ENCODE results near the gene PANK2.

The PANK2 gene

DNA sequence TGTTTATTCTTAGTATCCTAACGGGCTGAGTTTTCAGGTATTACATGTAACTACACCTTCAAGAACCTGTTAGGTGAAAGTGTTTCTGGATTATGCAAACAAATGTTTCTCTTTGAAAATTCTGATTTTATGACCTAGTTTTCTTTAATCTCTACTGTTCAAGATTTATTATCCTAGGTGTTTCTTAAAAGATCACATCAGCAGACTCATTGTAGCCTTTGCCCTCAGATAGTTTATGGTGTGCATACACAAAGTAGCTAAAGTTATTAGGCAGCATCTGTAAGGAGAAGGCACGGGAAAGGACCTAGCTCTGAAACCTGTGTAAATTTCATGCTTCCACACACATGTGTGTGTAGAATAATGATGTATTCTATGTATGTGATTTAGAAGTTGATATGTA is 21.7 kb downstream of the PANK2 start:
- Mint-ChIP-seq H3K9me3 (no peaks in the 10 kb centered on the region), H3K27me3 (no peaks in the 10 kb centered on the region), H3K4me3 (no peak overlapping the region), H3K36me3 (ENCODE audit: insufficient read depth) (peaks cover 82% of the 10 kb centered on the region), H3K4me1 (peaks cover 45% of the 10 kb centered on the region), H3K27ac (ENCODE audit: low read depth) (no peak overlapping the region)
- ATAC-seq (replicated peaks; ENCODE audit: extremely low read depth, poor library complexity, severe bottlenecking) (no peak), DNase-seq (ENCODE audit: low spot score in 2 of 2) (no peak)

DNA sequence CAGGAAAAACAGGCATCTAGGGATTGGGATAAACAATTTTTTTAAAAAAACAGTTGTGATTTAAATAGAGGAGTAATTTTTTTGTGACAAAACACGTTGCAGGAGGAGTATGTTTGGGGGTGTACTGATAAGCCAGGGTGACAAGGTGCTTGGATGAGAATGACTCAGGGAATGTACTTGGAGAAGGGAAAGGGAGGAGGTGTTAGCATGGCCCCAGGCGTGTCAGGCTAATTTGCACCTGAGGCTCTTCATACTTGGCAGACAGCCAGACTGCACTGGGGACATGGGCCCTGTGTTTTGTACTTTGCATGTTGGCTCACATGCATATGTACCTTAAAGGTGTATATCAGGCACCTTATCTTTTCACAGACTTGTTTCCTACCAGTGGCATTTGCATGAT is 22.8 kb downstream of the PANK2 start:
- H3K9me3 Mint-ChIP-seq, result no peaks in the 10 kb centered on the region
- H3K27ac Mint-ChIP-seq (ENCODE audit: low read depth), result no peak overlapping the region
- no peaks in the 10 kb centered on the region for H3K27me3 Mint-ChIP-seq
- H3K4me1 Mint-ChIP-seq, result peaks cover 48% of the 10 kb centered on the region
- ATAC-seq (replicated peaks; ENCODE audit: extremely low read depth, poor library complexity, severe bottlenecking) (no peak), DNase-seq (ENCODE audit: low spot score in 2 of 2) (no peak)
- peaks cover 86% of the 10 kb centered on the region for H3K36me3 Mint-ChIP-seq (ENCODE audit: insufficient read depth)
- no peak overlapping the region for H3K4me3 Mint-ChIP-seq

GRCh38 chr20:3914446-3914845 is 25.3 kb downstream of the PANK2 start:
- H3K27me3 Mint-ChIP-seq, result no peaks in the 10 kb centered on the region
- no peak for ATAC-seq (replicated peaks; ENCODE audit: extremely low read depth, poor library complexity, severe bottlenecking)
- H3K36me3 Mint-ChIP-seq (ENCODE audit: insufficient read depth), result peaks cover 82% of the 10 kb centered on the region
- peak overlapping the region; percentile 12 for H3K27ac Mint-ChIP-seq (ENCODE audit: low read depth)
- H3K4me3 Mint-ChIP-seq, result no peak overlapping the region
- DNase-seq (ENCODE audit: low spot score in 2 of 2), result no peak
- H3K4me1 Mint-ChIP-seq, result peaks cover 38% of the 10 kb centered on the region
- no peaks in the 10 kb centered on the region for H3K9me3 Mint-ChIP-seq

DNA sequence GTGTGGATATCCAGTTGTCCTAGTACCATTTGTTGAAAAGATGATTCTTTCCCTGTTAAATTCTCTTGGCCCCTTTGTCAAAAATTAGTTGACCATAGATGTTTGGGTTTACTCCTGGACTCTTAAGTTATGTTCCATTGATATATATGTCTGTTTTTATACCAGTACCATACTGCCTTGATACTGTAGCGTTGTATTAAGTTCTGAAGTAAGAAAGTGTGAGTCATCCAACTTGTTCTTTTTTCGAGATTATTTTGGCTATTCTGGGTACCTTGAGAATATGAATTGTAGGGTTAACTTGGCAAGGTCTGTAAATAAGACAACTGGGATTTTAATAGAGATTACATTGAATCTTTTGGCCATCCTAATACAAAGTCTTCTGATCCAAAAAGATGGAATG is 26.5 kb downstream of the PANK2 start:
- peaks cover 79% of the 10 kb centered on the region for H3K36me3 Mint-ChIP-seq (ENCODE audit: insufficient read depth)
- H3K4me3 Mint-ChIP-seq, result no peak overlapping the region
- no peak overlapping the region for H3K27ac Mint-ChIP-seq (ENCODE audit: low read depth)
- H3K9me3 Mint-ChIP-seq, result no peaks in the 10 kb centered on the region
- ATAC-seq (replicated peaks; ENCODE audit: extremely low read depth, poor library complexity, severe bottlenecking), result no peak
- peaks cover 35% of the 10 kb centered on the region for H3K4me1 Mint-ChIP-seq
- no peaks in the 10 kb centered on the region for H3K27me3 Mint-ChIP-seq
- DNase-seq (ENCODE audit: low spot score in 2 of 2), result no peak

- Mint-ChIP-seq H3K9me3 (no peaks in the 10 kb centered on the region), H3K4me3 (no peak overlapping the region), H3K27ac (ENCODE audit: low read depth) (no peak overlapping the region)
Observed at GRCh38 chr20:3916364-3916763, 27.2 kb downstream of the PANK2 start.

GRCh38 chr20:3919352-3919751 is 30.2 kb downstream of the PANK2 start:
- no peak for ATAC-seq (replicated peaks; ENCODE audit: extremely low read depth, poor library complexity, severe bottlenecking)
- Mint-ChIP-seq H3K27ac (ENCODE audit: low read depth) (peak overlapping the region; percentile 7), H3K9me3 (no peaks in the 10 kb centered on the region), H3K36me3 (ENCODE audit: insufficient read depth) (peaks cover 68% of the 10 kb centered on the region), H3K27me3 (no peaks in the 10 kb centered on the region), H3K4me3 (no peak overlapping the region), H3K4me1 (peaks cover 43% of the 10 kb centered on the region)
- no peak for DNase-seq (ENCODE audit: low spot score in 2 of 2)

More at GRCh38 chr20:3916364-3916763, 27.2 kb downstream of the PANK2 start:
- H3K36me3 Mint-ChIP-seq (ENCODE audit: insufficient read depth), result peaks cover 77% of the 10 kb centered on the region
- ATAC-seq (replicated peaks; ENCODE audit: extremely low read depth, poor library complexity, severe bottlenecking) (no peak), DNase-seq (ENCODE audit: low spot score in 2 of 2) (no peak)
- H3K27me3 Mint-ChIP-seq, result no peaks in the 10 kb centered on the region
- H3K4me1 Mint-ChIP-seq, result peaks cover 35% of the 10 kb centered on the region

GRCh38 chr20:3922223-3922982 is 33.2 kb downstream of the PANK2 start:
- no peak for DNase-seq (ENCODE audit: low spot score in 2 of 2)
- H3K4me3 Mint-ChIP-seq, result no peak overlapping the region
- no peak for ATAC-seq (replicated peaks; ENCODE audit: extremely low read depth, poor library complexity, severe bottlenecking)
- no peaks in the 10 kb centered on the region for H3K27me3 Mint-ChIP-seq
- peaks cover 51% of the 10 kb centered on the region for H3K4me1 Mint-ChIP-seq
- H3K36me3 Mint-ChIP-seq (ENCODE audit: insufficient read depth), result peaks cover 59% of the 10 kb centered on the region
- no peaks in the 10 kb centered on the region for H3K9me3 Mint-ChIP-seq
- H3K27ac Mint-ChIP-seq (ENCODE audit: low read depth), result peak overlapping the region; percentile 63

DNA sequence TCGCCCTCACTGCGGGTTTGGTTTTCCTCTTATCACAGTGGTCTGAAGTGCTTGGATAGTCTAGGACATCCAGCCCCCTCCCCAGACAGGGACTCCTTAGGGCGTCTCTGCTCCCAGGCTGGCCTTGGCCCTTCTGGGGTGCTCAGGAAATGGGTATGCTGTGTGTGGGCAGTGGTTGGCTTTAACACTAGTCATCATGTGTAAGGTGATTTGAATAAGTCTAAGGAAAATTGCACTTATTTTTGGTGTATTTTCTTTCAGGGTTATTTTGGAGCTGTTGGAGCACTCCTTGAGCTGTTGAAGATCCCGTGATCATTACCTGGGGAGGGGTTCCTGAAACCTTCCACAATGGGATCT is 33.8 kb downstream of the PANK2 start:
- Mint-ChIP-seq H3K27me3 (no peaks in the 10 kb centered on the region), H3K4me3 (no peak overlapping the region), H3K27ac (ENCODE audit: low read depth) (peak overlapping the region; percentile 63), H3K9me3 (no peaks in the 10 kb centered on the region), H3K36me3 (ENCODE audit: insufficient read depth) (peaks cover 56% of the 10 kb centered on the region), H3K4me1 (peaks cover 57% of the 10 kb centered on the region)
- no peak for ATAC-seq (replicated peaks; ENCODE audit: extremely low read depth, poor library complexity, severe bottlenecking)
- no peak for DNase-seq (ENCODE audit: low spot score in 2 of 2)

DNA sequence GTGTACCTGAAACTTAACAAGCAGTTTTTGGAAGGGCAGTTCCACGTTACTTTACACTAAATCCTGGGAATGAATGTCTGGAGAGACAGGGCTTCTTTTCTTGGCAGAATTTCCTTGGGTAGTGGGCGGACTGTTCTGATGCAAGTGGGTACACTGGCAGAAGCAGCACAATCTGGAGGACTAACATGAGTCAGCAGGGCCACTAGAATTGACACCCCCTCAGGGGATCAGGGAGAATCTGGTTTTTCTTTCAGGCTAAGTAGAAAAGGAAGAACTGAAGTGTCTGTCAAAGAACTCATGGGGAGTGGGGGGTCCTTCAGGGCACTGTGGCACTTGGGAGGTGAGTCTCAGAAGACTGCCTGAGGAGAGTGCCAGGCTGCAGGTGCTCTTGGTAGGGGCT is 34.6 kb downstream of the PANK2 start:
- Mint-ChIP-seq H3K36me3 (ENCODE audit: insufficient read depth) (peaks cover 55% of the 10 kb centered on the region), H3K27ac (ENCODE audit: low read depth) (peak overlapping the region; percentile 63), H3K4me1 (peaks cover 61% of the 10 kb centered on the region), H3K9me3 (no peaks in the 10 kb centered on the region), H3K4me3 (no peak overlapping the region), H3K27me3 (no peaks in the 10 kb centered on the region)
- ATAC-seq (replicated peaks; ENCODE audit: extremely low read depth, poor library complexity, severe bottlenecking), result no peak
- DNase-seq (ENCODE audit: low spot score in 2 of 2), result no peak

DNA sequence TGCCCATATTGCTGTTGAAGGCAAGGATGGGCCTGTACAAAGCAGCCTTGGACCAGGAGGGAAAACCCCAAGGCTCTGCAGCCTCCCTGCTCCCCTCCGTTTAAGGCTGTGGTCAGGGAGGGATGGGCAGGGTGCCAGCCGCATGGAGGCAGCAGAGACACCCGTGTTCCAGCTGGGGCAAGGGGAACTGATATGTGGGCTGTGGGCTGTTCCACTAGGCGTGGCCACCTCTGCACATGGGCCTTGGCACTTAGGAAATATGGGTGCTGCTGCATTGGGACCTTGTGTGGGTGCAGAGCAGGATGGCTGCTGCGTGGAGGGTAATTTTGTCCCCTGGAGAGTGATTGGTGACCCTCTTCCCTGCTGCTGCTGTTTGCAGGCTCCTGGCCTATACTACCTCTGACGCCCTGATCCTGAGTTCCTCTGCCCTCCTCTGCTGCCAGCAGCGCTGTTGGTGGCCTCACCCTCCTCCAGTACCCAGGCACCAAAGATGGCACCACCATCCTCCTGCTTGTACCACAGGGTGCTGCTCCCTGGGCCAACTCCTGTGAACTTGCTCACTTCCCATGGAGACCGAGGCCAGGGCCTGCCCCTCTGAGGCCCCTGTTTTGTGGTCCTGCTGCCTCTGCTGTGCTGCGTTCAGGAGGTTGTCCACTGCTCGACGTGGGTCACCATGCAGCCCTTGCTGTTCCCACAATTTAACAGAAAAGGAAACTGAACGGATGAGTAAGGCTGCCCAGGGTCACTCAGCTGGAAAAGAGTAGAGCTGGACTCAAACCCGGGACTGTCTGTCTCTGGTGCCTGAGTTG is 35.3 kb downstream of the PANK2 start:
- ATAC-seq (replicated peaks; ENCODE audit: extremely low read depth, poor library complexity, severe bottlenecking) (peak; percentile 26), DNase-seq (ENCODE audit: low spot score in 2 of 2) (no peak)
- H3K27ac Mint-ChIP-seq (ENCODE audit: low read depth), result peak overlapping the region; percentile 83
- H3K4me3 Mint-ChIP-seq, result no peak overlapping the region
- no peaks in the 10 kb centered on the region for H3K27me3 Mint-ChIP-seq
- no peaks in the 10 kb centered on the region for H3K9me3 Mint-ChIP-seq
- peaks cover 60% of the 10 kb centered on the region for H3K4me1 Mint-ChIP-seq
- H3K36me3 Mint-ChIP-seq (ENCODE audit: insufficient read depth), result peaks cover 50% of the 10 kb centered on the region

DNA sequence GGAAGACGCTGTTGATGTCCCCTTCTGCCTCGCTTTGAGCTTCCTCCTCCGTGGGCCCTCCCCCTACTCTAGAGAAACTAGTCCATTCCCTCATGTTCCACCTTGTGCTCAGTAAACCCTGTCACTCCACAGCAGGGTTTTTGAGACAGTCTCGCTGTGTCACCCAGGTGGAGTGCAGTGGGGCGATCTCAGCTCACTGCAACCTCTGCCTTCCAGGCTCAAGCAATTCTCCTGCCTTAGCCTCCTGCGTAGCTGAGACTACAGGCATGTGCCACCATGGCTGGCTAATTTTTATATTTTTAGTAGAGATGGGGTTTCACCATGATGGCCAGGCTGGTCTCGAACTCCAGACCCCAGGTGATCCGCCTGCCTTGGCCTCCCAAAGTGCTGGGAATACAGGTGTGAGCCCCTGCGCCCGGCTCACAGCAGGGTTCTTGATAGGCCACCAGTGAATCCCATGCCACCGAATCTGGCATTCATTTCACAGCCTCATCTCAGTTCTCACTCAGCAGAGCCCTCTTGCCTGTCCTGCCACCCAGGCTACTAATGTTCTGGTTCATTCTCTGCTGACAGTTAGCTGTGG is 36.0 kb downstream of the PANK2 start:
- Mint-ChIP-seq H3K27me3 (no peaks in the 10 kb centered on the region), H3K27ac (ENCODE audit: low read depth) (peak overlapping the region; percentile 83), H3K4me3 (no peak overlapping the region), H3K9me3 (no peaks in the 10 kb centered on the region), H3K36me3 (ENCODE audit: insufficient read depth) (peaks cover 47% of the 10 kb centered on the region), H3K4me1 (peaks cover 67% of the 10 kb centered on the region)
- DNase-seq (ENCODE audit: low spot score in 2 of 2), result no peak
- no peak for ATAC-seq (replicated peaks; ENCODE audit: extremely low read depth, poor library complexity, severe bottlenecking)

DNA sequence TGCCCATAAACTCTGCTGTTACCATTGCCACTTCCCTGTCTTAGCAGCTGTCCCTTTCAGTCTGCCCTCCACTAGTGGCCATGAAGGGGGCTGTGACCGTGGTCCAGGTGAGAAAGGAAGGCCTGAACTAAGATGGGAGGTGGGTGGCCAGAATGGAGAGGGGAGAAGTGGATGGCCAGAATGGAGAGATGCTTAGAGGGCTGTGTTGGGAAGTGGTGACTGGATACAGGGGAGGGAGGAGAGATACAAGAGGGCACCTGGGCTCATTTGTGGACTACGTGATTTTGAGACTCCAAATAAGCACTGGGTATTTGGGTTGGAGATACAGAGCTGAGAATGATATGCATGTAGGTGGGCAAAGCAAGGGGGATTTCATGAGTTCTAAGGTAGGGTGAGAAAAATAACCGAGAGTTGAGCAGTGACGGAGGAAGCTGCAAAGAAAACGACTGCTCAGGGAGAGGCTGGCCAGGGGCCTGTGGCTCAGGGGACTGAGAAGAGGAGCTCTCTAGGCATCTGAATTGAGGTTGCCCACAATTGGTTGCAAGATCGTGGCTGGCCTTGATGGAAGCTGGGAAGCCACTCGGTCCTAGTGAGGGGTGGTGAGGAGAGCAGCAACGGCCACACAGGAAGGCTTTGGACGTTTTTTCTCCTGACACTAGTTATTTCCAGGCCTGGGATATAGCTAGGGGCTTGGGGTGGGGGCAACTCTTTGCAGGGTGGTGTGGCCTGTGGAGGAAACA is 36.9 kb downstream of the PANK2 start:
- Mint-ChIP-seq H3K4me1 (peaks cover 70% of the 10 kb centered on the region), H3K9me3 (no peaks in the 10 kb centered on the region), H3K4me3 (no peak overlapping the region), H3K36me3 (ENCODE audit: insufficient read depth) (peaks cover 40% of the 10 kb centered on the region), H3K27ac (ENCODE audit: low read depth) (peak overlapping the region; percentile 83), H3K27me3 (no peaks in the 10 kb centered on the region)
- DNase-seq (ENCODE audit: low spot score in 2 of 2), result no peak
- ATAC-seq (replicated peaks; ENCODE audit: extremely low read depth, poor library complexity, severe bottlenecking), result no peak
